ENCODE data around the gene MIDN. TPM values are rescaled to one million over a fixed set of nuclear protein-coding genes. Genes with fewer than 3 reads are reported as not detected.

Gene MIDN
- total RNA-seq, 2 donors from 2014 or later, result 36.3 to 43.5 TPM

DNA sequence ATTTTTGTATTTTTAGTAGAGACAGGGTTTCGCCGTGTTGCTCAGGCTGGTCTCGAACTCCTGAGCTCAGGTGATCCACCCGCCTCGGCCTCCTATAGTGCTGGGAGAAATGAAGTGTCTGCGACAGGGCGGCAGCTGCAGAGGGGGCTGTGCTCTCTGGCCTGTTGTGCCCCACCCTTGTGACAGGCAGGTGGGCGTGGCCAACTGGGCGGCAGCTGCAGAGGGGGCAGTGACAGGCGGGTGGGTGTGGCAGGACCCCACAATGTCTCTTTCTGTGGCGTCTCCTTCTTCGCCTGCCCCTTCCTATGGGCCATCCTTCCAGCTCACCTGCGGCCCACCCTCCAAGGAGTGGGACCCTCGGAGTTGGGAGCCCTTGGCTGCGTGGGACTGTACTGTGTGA, 31.0 kb upstream of the MIDN start:
- DNase-seq (no peak), ATAC-seq (no peak)
- H3K9me3 ChIP-seq, result no peaks in the 10 kb centered on the region
- H3K4me3 ChIP-seq, result no peak overlapping the region
- H3K27me3 ChIP-seq, result no peaks in the 10 kb centered on the region
- TF ChIP-seq POLR2A (IDR thresholded peaks at IDR 0.05), result no peak
- TF ChIP-seq, protein P1, sequence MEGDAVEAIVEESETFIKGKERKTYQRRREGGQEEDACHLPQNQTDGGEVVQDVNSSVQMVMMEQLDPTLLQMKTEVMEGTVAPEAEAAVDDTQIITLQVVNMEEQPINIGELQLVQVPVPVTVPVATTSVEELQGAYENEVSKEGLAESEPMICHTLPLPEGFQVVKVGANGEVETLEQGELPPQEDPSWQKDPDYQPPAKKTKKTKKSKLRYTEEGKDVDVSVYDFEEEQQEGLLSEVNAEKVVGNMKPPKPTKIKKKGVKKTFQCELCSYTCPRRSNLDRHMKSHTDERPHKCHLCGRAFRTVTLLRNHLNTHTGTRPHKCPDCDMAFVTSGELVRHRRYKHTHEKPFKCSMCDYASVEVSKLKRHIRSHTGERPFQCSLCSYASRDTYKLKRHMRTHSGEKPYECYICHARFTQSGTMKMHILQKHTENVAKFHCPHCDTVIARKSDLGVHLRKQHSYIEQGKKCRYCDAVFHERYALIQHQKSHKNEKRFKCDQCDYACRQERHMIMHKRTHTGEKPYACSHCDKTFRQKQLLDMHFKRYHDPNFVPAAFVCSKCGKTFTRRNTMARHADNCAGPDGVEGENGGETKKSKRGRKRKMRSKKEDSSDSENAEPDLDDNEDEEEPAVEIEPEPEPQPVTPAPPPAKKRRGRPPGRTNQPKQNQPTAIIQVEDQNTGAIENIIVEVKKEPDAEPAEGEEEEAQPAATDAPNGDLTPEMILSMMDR (IDR thresholded peaks at IDR 0.05), result no peak
- no peak overlapping the region for H3K27ac ChIP-seq
- intact Hi-C loops (cut with DNase I), result no loop called here
- peaks cover 62% of the 10 kb centered on the region for H3K4me1 ChIP-seq
- H3K36me3 ChIP-seq (replicated peaks in 1 of 2; ENCODE audit: insufficient read depth in 1 of 2, low read depth in 2 of 2), result peaks cover 0 to 2% of the 10 kb centered on the region in 2 donors
- 77 to 92% methylated on average over 7 to 15 of the region's 15 CpGs for WGBS, 2 donors

DNA sequence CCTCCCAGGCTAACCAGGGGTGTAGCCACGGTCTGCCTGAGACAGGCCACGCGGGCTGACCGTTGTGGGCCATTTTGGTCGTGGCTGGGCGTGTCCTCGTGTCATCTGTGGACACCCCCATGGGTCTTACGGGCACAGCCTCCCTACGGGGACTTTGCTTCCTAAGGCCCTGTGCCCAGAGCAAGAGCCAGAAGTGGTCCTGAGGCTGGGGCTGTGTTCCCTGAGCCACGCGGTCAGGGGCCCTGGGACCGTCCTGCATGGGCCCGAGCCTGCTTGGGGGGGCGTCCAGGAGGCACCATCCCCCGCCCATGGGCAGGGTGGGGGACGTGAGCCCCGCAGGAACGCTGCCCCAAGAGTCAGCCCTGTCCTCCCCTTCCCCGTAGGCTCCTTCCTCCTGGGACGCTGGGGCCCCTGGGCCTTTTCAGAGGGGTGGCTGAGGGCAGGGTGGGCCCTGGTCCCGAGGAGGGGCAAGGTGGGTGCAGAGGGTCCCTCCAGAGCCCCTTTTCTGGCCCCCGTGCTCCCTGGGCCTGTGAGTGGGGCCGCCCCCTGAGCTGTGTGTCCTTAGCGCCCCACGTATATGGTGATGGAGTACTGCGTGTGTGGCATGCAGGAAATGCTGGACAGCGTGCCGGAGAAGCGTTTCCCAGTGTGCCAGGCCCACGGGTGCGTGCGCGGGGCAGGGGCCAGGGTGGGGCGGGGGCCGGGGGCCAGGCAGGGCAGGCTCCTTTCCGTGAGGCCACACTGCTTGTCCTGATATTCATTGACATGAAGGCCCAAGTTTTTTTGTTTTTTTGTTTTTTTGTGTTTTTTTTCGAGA, 29.4 kb upstream of the MIDN start:
- no peak for TF ChIP-seq POLR2A (IDR thresholded peaks at IDR 0.05)
- TF ChIP-seq, protein P1 (IDR thresholded peaks at IDR 0.05), result no peak
- Histone ChIP-seq H3K9me3 (no peaks in the 10 kb centered on the region), H3K27me3 (no peaks in the 10 kb centered on the region), H3K4me3 (no peak overlapping the region), H3K36me3 (replicated peaks in 1 of 2; ENCODE audit: insufficient read depth in 1 of 2, low read depth in 2 of 2) (peaks cover 0 to 4% of the 10 kb centered on the region in 2 donors), H3K4me1 (peaks cover 48% of the 10 kb centered on the region), H3K27ac (peak overlapping the region in 1 of 4 donors; percentile 36)
- intact Hi-C loops (cut with DNase I), result no loop called here
- DNase-seq (no peak), ATAC-seq (no peak)
- WGBS, 2 donors, result 83 to 91% methylated on average over 19 to 29 of the region's 37 CpGs

DNA sequence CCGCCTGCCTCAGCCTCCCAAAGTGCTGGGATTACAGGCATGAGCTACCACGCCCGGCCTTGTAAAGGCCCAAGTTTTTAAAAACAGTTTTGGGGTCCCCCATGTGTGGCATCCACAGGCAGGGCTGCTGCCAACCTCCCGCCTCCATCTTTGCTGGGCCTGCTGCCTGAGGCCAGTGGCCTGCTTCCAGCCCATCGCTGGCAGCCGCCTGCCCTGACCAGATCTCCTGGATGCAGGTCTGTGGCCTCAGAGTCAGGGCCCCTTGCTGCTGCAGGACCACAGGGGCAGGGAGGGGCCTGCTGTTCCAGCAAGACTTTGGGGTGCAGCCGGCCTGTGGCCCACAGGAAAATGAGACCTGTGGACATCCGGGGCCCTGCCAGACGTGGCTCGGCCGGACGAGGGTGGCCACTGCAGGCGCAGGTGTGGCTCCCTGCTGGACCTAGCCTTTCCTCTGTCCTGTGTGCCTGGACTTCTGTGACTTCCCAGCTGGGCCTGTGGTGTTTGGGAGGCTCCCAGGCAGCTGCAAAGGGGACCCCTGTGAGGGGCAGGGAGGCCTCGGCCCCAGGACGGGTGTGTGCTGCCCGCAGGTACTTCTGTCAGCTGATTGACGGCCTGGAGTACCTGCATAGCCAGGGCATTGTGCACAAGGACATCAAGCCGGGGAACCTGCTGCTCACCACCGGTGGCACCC, 28.5 kb upstream of the MIDN start:
- Histone ChIP-seq H3K36me3 (replicated peaks in 1 of 2; ENCODE audit: insufficient read depth in 1 of 2, low read depth in 2 of 2) (peaks cover 0 to 4% of the 10 kb centered on the region in 2 donors), H3K9me3 (no peaks in the 10 kb centered on the region), H3K4me1 (peaks cover 39% of the 10 kb centered on the region), H3K27ac (no peak overlapping the region), H3K27me3 (no peaks in the 10 kb centered on the region), H3K4me3 (no peak overlapping the region)
- intact Hi-C loops (cut with DNase I), result no loop called here
- no peak for DNase-seq
- no peak for ATAC-seq
- no peak for TF ChIP-seq POLR2A (IDR thresholded peaks at IDR 0.05)
- TF ChIP-seq, protein P1 (IDR thresholded peaks at IDR 0.05), result no peak
- 90 to 100% methylated on average over 3 to 17 of the region's 19 CpGs for WGBS, 2 donors

DNA sequence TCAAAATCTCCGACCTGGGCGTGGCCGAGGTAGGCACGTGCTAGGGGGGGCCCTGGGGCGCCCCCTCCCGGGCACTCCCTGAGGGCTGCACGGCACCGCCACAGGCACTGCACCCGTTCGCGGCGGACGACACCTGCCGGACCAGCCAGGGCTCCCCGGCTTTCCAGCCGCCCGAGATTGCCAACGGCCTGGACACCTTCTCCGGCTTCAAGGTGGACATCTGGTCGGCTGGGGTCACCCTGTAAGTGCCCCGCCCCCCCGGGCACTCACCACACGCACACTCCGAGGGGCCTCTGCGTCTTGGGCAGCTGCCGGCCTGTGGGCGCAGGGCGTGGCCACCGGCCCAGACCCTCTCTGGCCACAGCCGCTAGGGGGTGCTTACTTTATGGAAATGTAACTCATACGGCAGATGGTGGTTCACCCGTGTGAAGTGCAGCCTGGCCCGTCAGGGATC, 27.9 kb upstream of the MIDN start:
- WGBS, 2 donors, result 64 to 74% methylated on average over 2 to 27 of the region's 33 CpGs

More for the DNA sequence above, 27.9 kb upstream of the MIDN start:
- H3K4me3 ChIP-seq, result no peak overlapping the region
- no peaks in the 10 kb centered on the region for H3K9me3 ChIP-seq
- intact Hi-C loops (cut with DNase I), result no loop called here
- TF ChIP-seq, protein P1 (IDR thresholded peaks at IDR 0.05), result no peak
- TF ChIP-seq POLR2A (IDR thresholded peaks at IDR 0.05), result no peak
- DNase-seq (no peak), ATAC-seq (no peak)
- H3K36me3 ChIP-seq (replicated peaks in 1 of 2; ENCODE audit: insufficient read depth in 1 of 2, low read depth in 2 of 2), result peaks cover 0 to 4% of the 10 kb centered on the region in 2 donors
- peaks cover 33% of the 10 kb centered on the region for H3K4me1 ChIP-seq
- H3K27ac ChIP-seq, result no peak overlapping the region
- no peaks in the 10 kb centered on the region for H3K27me3 ChIP-seq

Data from body of pancreas (tissue), 4 donors.